Caco-2 (cell line): Measurements from ENCODE around the gene RGS17. TPM values are rescaled to one million over a fixed set of nuclear protein-coding genes. Genes with fewer than 3 reads are reported as not detected.

Experiments used
- BruUV-seq: library from RNA; stranded (reverse); fragments of 400-500 nt; replicated peaks from 2 replicates; lab custom pipeline; 2021; lab: Mats Ljungman, UMichigan
- CTCF ChIA-PET: fragments of 300-600 bp; sonication (Branson Sonifier 250); formaldehyde crosslinking; loops from one replicate; lab custom pipeline; 2022; ENCODE audit warnings: antibody characterized with exemption; lab: Charles Lee
- POLR2A ChIA-PET: fragments of 300-600 bp; sonication (Branson Sonifier 250); formaldehyde crosslinking; loops from one replicate; lab custom pipeline; 2022; ENCODE audit warnings: antibody characterized with exemption; lab: Charles Lee
- DNase-seq, 2 experiments: peaks; one replicate each; pipeline versions ENCODE4 v3.0.0 to v3.0.0-alpha.2; 2020 to 2022
- H3K27me3 ChIP-seq: replicated peaks from 2 replicates; pipeline ENCODE4 v1.6.0; 2011; ENCODE audit warnings: low read length; ENCODE audit not compliant: control insufficient read depth, insufficient read depth
- H3K36me3 ChIP-seq: 2 replicates; pipeline ENCODE4 v1.5.1; 2011; ENCODE audit warnings: low read length; ENCODE audit not compliant: control insufficient read depth, insufficient read depth
- H3K4me1 ChIP-seq: fragments of 250-450 bp; sonication (Bioruptor Pico); 2 replicates; pipeline ENCODE4 v1.5.1; 2020; ENCODE audit warnings: mild to moderate bottlenecking
- H3K4me3 ChIP-seq: 2 replicates; pipeline ENCODE4 v1.5.1; 2011; ENCODE audit warnings: low read depth, mild to moderate bottlenecking, control low read depth, low read length
- H3K9me3 ChIP-seq: fragments of 250-450 bp; sonication (Bioruptor Pico); 2 replicates; pipeline ENCODE4 v1.5.1; 2020; ENCODE audit warnings: mild to moderate bottlenecking, moderate library complexity
- H3K27ac Mint-ChIP-seq: one replicate; pipeline ENCODE4 v1.8.0; 2022; ENCODE audit warnings: mixed read lengths; ENCODE audit not compliant: unreplicated experiment
- H3K27me3 Mint-ChIP-seq: one replicate; pipeline ENCODE4 v1.8.0; 2022; ENCODE audit warnings: mixed read lengths; ENCODE audit not compliant: insufficient read depth, unreplicated experiment
- H3K36me3 Mint-ChIP-seq: one replicate; pipeline ENCODE4 v1.8.0; 2022; ENCODE audit warnings: mild to moderate bottlenecking, mixed read lengths; ENCODE audit not compliant: insufficient read depth, unreplicated experiment
- H3K4me1 Mint-ChIP-seq: one replicate; pipeline ENCODE4 v1.8.0; 2022; ENCODE audit warnings: low read depth, mixed read lengths; ENCODE audit not compliant: unreplicated experiment
- H3K4me3 Mint-ChIP-seq: one replicate; pipeline ENCODE4 v1.8.0; 2022; ENCODE audit warnings: mild to moderate bottlenecking, moderate library complexity, mixed read lengths; ENCODE audit not compliant: unreplicated experiment
- H3K9me3 Mint-ChIP-seq: one replicate; pipeline ENCODE4 v1.8.0; 2022; ENCODE audit warnings: mixed read lengths; ENCODE audit not compliant: unreplicated experiment
- intact Hi-C: fragments of 100-400 bp; cut with micrococcal nuclease; formaldehyde crosslinking; loops from one replicate; pipeline ENCODE4 v1.10.0; 2022; ENCODE audit not compliant: unreplicated experiment
- total RNA-seq: library from RNA; stranded (reverse); gene quantifications from 2 replicates; pipeline ENCODE4 v1.2.3, GENCODE V29; 2022
- TF ChIP-seq, protein P1 (sequence below), 2 experiments: fragments of 200-600 bp in 1 of 2; IDR thresholded peaks; 1 replicate in 1 of 2; 2 replicates in 1 of 2; pipeline versions ENCODE4 v1.5.1 to v1.8.0; 2011 to 2022; ENCODE audit warnings: antibody characterized with exemption in 1 of 2, control low read depth in 1 of 2, inconsistent platforms in 1 of 2, low read depth in 1 of 2, low read length in 1 of 2, mild to moderate bottlenecking in 1 of 2, moderate library complexity in 1 of 2; ENCODE audit not compliant: insufficient read depth in 1 of 2, severe bottlenecking in 1 of 2, unreplicated experiment in 1 of 2

Gene RGS17
- total RNA-seq, 1 experiment from 2014 or later = not detected

DNA sequence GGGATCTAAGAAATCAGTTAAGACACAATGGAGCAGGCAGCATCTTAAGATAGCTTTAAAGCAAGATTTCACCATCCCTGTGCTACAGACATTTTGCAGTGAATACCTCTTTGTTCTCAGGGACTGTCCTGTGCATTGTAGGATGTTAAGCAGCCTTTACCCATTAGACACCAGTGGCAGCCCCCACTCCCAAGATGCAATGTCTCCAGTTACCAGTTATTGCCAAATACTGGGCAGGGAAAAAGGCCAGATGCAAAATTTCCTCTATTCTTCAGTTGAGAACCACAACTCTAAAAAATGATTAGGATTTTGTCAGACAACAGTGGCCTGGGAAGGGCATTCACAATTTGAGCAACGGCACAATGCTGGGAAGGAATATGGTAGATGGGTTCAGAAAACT, 154.3 kb downstream of the RGS17 start:
- peaks cover 83% of the 10 kb centered on the region for H3K36me3 Mint-ChIP-seq

DNA sequence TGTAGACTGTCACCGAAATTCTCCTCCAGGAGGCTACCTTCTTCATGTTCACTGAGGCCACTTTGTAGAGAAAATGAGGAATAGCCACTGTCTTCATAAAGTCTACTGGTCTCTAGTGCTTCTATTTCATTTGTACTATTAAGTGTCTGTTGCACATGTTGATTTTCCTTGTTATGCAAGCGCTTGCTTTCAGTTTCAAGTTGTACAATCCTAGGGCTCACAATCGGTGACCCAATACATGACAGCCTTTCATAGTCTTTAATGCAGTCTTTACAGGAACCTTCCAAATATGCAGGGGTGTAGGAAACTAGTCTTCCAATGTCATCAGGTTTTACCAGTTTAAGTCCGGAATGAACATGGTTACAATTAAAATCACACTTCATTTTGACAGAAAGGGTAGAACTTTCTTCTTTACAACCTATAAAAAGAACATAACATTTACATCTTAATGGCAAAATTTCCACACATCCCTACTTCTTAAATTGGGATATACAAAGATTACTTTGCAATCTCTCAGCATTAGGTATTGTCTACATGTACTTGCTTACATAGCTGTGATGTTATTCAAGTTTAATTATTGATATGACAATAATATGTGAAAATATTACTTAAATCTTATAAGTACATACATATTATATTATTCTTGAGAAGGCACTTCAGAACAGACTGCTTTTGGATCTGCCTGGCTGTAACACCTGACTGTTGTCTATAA, 155.7 kb downstream of the RGS17 start:
- Mint-ChIP-seq H3K9me3 (no peaks in the 10 kb centered on the region), H3K27me3 (no peaks in the 10 kb centered on the region), H3K4me3 (no peak overlapping the region), H3K27ac (no peak overlapping the region), H3K4me1 (peaks cover 5% of the 10 kb centered on the region), H3K36me3 (peaks cover 87% of the 10 kb centered on the region)
- TF ChIP-seq, protein P1, sequence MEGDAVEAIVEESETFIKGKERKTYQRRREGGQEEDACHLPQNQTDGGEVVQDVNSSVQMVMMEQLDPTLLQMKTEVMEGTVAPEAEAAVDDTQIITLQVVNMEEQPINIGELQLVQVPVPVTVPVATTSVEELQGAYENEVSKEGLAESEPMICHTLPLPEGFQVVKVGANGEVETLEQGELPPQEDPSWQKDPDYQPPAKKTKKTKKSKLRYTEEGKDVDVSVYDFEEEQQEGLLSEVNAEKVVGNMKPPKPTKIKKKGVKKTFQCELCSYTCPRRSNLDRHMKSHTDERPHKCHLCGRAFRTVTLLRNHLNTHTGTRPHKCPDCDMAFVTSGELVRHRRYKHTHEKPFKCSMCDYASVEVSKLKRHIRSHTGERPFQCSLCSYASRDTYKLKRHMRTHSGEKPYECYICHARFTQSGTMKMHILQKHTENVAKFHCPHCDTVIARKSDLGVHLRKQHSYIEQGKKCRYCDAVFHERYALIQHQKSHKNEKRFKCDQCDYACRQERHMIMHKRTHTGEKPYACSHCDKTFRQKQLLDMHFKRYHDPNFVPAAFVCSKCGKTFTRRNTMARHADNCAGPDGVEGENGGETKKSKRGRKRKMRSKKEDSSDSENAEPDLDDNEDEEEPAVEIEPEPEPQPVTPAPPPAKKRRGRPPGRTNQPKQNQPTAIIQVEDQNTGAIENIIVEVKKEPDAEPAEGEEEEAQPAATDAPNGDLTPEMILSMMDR (IDR thresholded peaks at IDR 0.05; ENCODE audit: insufficient read depth in 1 of 2, low read depth in 1 of 2, low read length in 1 of 2, severe bottlenecking in 1 of 2, unreplicated experiment in 1 of 2) = no peak
- H3K27me3 ChIP-seq = no peaks in the 10 kb centered on the region
- ChIA-PET CTCF (no interaction called here), POLR2A (no interaction called here)
- DNase-seq = no peak
- no peaks in the 10 kb centered on the region for H3K9me3 ChIP-seq
- H3K4me3 ChIP-seq = no peak overlapping the region
- no TSS peak for BruUV-seq
- intact Hi-C loops = no loop called here
- H3K36me3 ChIP-seq = peaks cover 3% of the 10 kb centered on the region; the same call in 1 of the 2 replicates
- H3K4me1 ChIP-seq = no peaks in the 10 kb centered on the region; the same call in 1 of the 2 replicates

More for the DNA sequence above, 154.3 kb downstream of the RGS17 start:
- H3K9me3 Mint-ChIP-seq = no peaks in the 10 kb centered on the region
- Histone ChIP-seq H3K4me3 (no peak overlapping the region), H3K27me3 (no peaks in the 10 kb centered on the region), H3K4me1 (peaks cover 9% of the 10 kb centered on the region), H3K9me3 (no peaks in the 10 kb centered on the region), H3K36me3 (peaks cover 3% of the 10 kb centered on the region; the same call in 1 of the 2 replicates)
- BruUV-seq = no TSS peak
- CTCF ChIA-PET = no interaction called here
- intact Hi-C loops = no loop called here
- no peak overlapping the region for H3K4me3 Mint-ChIP-seq
- no peak for DNase-seq
- H3K27ac Mint-ChIP-seq = no peak overlapping the region
- peaks cover 12% of the 10 kb centered on the region for H3K4me1 Mint-ChIP-seq
- TF ChIP-seq, protein P1 (IDR thresholded peaks at IDR 0.05; ENCODE audit: insufficient read depth in 1 of 2, low read depth in 1 of 2, low read length in 1 of 2, severe bottlenecking in 1 of 2, unreplicated experiment in 1 of 2) = no peak
- POLR2A ChIA-PET = no interaction called here
- no peaks in the 10 kb centered on the region for H3K27me3 Mint-ChIP-seq

DNA sequence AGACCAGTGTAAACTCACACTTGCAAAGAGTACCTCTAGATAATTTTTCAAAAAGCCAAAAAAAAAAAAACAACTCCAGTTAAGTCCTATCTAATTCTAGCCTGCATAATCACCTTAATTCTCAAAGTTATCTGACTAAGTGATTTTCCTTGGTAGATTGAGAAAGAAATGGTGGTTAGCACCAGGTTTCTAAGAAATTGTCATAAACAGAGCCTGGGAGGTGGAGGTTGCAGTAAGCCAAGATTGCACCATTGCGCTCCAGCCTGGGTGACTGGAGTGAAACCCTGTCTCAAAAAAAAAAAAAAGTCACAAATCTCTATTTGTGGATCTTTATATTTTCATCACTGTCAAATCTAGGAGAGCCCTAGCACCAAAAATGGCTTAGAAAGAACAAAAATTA, 157.2 kb downstream of the RGS17 start:
- no peak overlapping the region for H3K4me3 Mint-ChIP-seq
- TF ChIP-seq, protein P1 (IDR thresholded peaks at IDR 0.05; ENCODE audit: insufficient read depth in 1 of 2, low read depth in 1 of 2, low read length in 1 of 2, severe bottlenecking in 1 of 2, unreplicated experiment in 1 of 2) = no peak
- Histone ChIP-seq H3K4me1 (no peaks in the 10 kb centered on the region), H3K4me3 (no peak overlapping the region), H3K9me3 (no peaks in the 10 kb centered on the region), H3K27me3 (no peaks in the 10 kb centered on the region), H3K36me3 (peaks cover 3% of the 10 kb centered on the region; the same call in 1 of the 2 replicates)
- intact Hi-C loops = no loop called here
- H3K4me1 Mint-ChIP-seq = no peaks in the 10 kb centered on the region
- BruUV-seq = no TSS peak
- no peak for DNase-seq
- ChIA-PET POLR2A (no interaction called here), CTCF (no interaction called here)
- H3K36me3 Mint-ChIP-seq = peaks cover 88% of the 10 kb centered on the region
- no peaks in the 10 kb centered on the region for H3K9me3 Mint-ChIP-seq
- H3K27ac Mint-ChIP-seq = no peak overlapping the region
- H3K27me3 Mint-ChIP-seq = no peaks in the 10 kb centered on the region
